HT1080 (cell line): ENCODE data around the gene CDK14. TPM values are rescaled to one million over a fixed set of nuclear protein-coding genes. Genes with fewer than 3 reads are reported as not detected.

Source experiments
- DNase-seq: peaks from one replicate; pipeline ENCODE4 v3.0.0-alpha.2; 2015; ENCODE audit warnings: low read depth
- total RNA-seq: library from RNA; depleted of rRNA; stranded (reverse); fragments of >200 nt; shearing (Covaris generic); gene quantifications from 2 replicates; pipeline ENCODE4 v1.2.3, GENCODE V29; 2014

CDK14 gene
- total RNA-seq, 1 experiment from 2014 or later: 8.1 TPM

GRCh38 chr7:90836937-90837336, 240.8 kb downstream of the CDK14 start:
- DNase-seq: no peak

GRCh38 chr7:90838799-90839198, 242.7 kb downstream of the CDK14 start:
- no peak for DNase-seq

- no peak for DNase-seq
These were observed 243.2 kb downstream of the CDK14 start for GRCh38 chr7:90839316-90839715.

GRCh38 chr7:90839727-90840291, 243.7 kb downstream of the CDK14 start:
- no peak for DNase-seq

GRCh38 chr7:90841759-90842429, 245.8 kb downstream of the CDK14 start:
- no peak for DNase-seq

- DNase-seq: no peak
These were observed 246.3 kb downstream of the CDK14 start for GRCh38 chr7:90842430-90842788.

GRCh38 chr7:90843472-90843871, 247.4 kb downstream of the CDK14 start:
- no peak for DNase-seq

- no peak for DNase-seq
These were observed 248.3 kb downstream of the CDK14 start for GRCh38 chr7:90844421-90844820.

- no peak for DNase-seq
These were observed 250.1 kb downstream of the CDK14 start for GRCh38 chr7:90846192-90846591.

- no peak for DNase-seq
These were observed 253.9 kb downstream of the CDK14 start for GRCh38 chr7:90850066-90850465.

GRCh38 chr7:90850471-90850870, 254.3 kb downstream of the CDK14 start:
- no peak for DNase-seq

GRCh38 chr7:90853205-90853604, 257.1 kb downstream of the CDK14 start:
- DNase-seq: no peak

GRCh38 chr7:90856351-90857070, 260.4 kb downstream of the CDK14 start:
- DNase-seq: no peak

- DNase-seq: no peak
These were observed 261.5 kb downstream of the CDK14 start for GRCh38 chr7:90857603-90858002.

- no peak for DNase-seq
These were observed 262.4 kb downstream of the CDK14 start for GRCh38 chr7:90858546-90858945.

GRCh38 chr7:90859521-90859920, 263.4 kb downstream of the CDK14 start:
- DNase-seq: no peak

- DNase-seq: no peak
These were observed 268.0 kb downstream of the CDK14 start for GRCh38 chr7:90864088-90864487.

GRCh38 chr7:90869335-90869734, 273.2 kb downstream of the CDK14 start:
- no peak for DNase-seq

GRCh38 chr7:90876701-90877100, 280.6 kb downstream of the CDK14 start:
- no peak for DNase-seq

GRCh38 chr7:90877201-90877600, 281.1 kb downstream of the CDK14 start:
- no peak for DNase-seq

- DNase-seq: no peak
These were observed 283.8 kb downstream of the CDK14 start for GRCh38 chr7:90879924-90880323.

GRCh38 chr7:90886416-90886815, 290.3 kb downstream of the CDK14 start:
- no peak for DNase-seq

GRCh38 chr7:90889210-90889609, 293.1 kb downstream of the CDK14 start:
- DNase-seq: no peak
